GM19452 (cell line): ENCODE results near the gene GDPGP1.
A peak's percentile ranks its signal among the peaks of the same experiment; 100 is the strongest.
"Not testable (repeated sequence)": the region's sequence is repeated elsewhere in the genome, so short reads cannot be mapped to it uniquely, and the experiment has no call there.

Experiments used
- ATAC-seq: cut with Tn5 transposase; IDR thresholded peaks from one replicate; pipeline ENCODE4 v1.9.1; 2021; ENCODE audit not compliant: unreplicated experiment

Gene GDPGP1

GRCh38 chr15:90234096-90234988 lies at the start of gene GDPGP1:
TSS of gene GDPGP1 (plus strand) at chr15:90234209. CDS start at chr15:90240909, 6,700 bp downstream.
- ATAC-seq = peak; percentile 62

- ATAC-seq = peak; percentile 82
Measured at GRCh38 chr15:90184786-90185704, 49.0 kb upstream of the GDPGP1 start.

- no peak for ATAC-seq
Measured at GRCh38 chr15:90187257-90187868, 46.6 kb upstream of the GDPGP1 start.

GRCh38 chr15:90188065-90188464 lies 45.9 kb upstream of the GDPGP1 start:
- not testable (repeated sequence) for ATAC-seq

- no peak for ATAC-seq
Measured at GRCh38 chr15:90188914-90189748, 44.9 kb upstream of the GDPGP1 start.

GRCh38 chr15:90189781-90190467 lies 44.1 kb upstream of the GDPGP1 start:
- no peak for ATAC-seq

GRCh38 chr15:90190606-90191343 lies 43.2 kb upstream of the GDPGP1 start:
- ATAC-seq = peak; percentile 52

- ATAC-seq = peak; percentile 20
Measured at GRCh38 chr15:90191344-90191687, 42.7 kb upstream of the GDPGP1 start.

GRCh38 chr15:90191794-90192509 lies 42.1 kb upstream of the GDPGP1 start:
- peak; percentile 59 for ATAC-seq

GRCh38 chr15:90192961-90193786 lies 40.8 kb upstream of the GDPGP1 start:
- no peak for ATAC-seq

GRCh38 chr15:90194655-90195054 lies 39.4 kb upstream of the GDPGP1 start:
- no peak for ATAC-seq

- no peak for ATAC-seq
Measured at GRCh38 chr15:90200534-90201129, 33.4 kb upstream of the GDPGP1 start.

GRCh38 chr15:90201130-90201943 lies 32.7 kb upstream of the GDPGP1 start, which contains the start of gene SEMA4B:
TSS of gene SEMA4B (plus strand) at chr15:90201330. CDS start at chr15:90201579, 249 bp downstream.
- ATAC-seq = peak; percentile 86

GRCh38 chr15:90201944-90202375 lies 32.0 kb upstream of the GDPGP1 start:
- ATAC-seq = no peak

- no peak for ATAC-seq
Measured at GRCh38 chr15:90202929-90203328, 31.1 kb upstream of the GDPGP1 start.

GRCh38 chr15:90203473-90203872 lies 30.5 kb upstream of the GDPGP1 start:
- ATAC-seq = no peak
